SU-DHL-6 (cell line): ENCODE measurements around the gene PPIP5K2.

ENCODE experiments used
- H2AFZ ChIP-seq: fragments of 200-600 bp; sonication (generic); 2 replicates; pipeline ENCODE4 v1.6.1; 2014; ENCODE audit warnings: low read depth, mild to moderate bottlenecking, moderate library complexity, mixed read lengths, antibody characterized with exemption, low read length; ENCODE audit not compliant: severe bottlenecking
- H3F3A ChIP-seq: fragments of 200-600 bp; shearing (Covaris generic); 2 replicates; pipeline ENCODE4 v1.6.0; 2016; ENCODE audit warnings: antibody characterized with exemption, mild to moderate bottlenecking; ENCODE audit not compliant: insufficient read depth
- H3K27ac ChIP-seq: fragments of 200-600 bp; sonication (generic); 2 replicates; pipeline ENCODE4 v1.5.1; 2016; ENCODE audit warnings: low read depth, mild to moderate bottlenecking, low read length, moderate library complexity, mixed read lengths
- H3K27me3 ChIP-seq: fragments of 200-600 bp; sonication (generic), shearing (Covaris generic); 2 replicates; pipeline ENCODE4 v1.6.0; 2014; ENCODE audit warnings: mild to moderate bottlenecking, low read length
- H3K36me3 ChIP-seq: fragments of 200-600 bp; sonication (generic); 2 replicates; pipeline ENCODE4 v1.6.1; 2014; ENCODE audit warnings: mild to moderate bottlenecking, low read length, mixed read lengths
- H3K4me2 ChIP-seq: fragments of 300-600, 200-600 bp; shearing (Covaris generic), sonication (generic); 2 replicates; pipeline ENCODE4 v1.6.0; 2014; ENCODE audit warnings: low read length, low read depth, mild to moderate bottlenecking; ENCODE audit not compliant: poor library complexity, severe bottlenecking
- H3K4me3 ChIP-seq: fragments of 200-600 bp; sonication (generic); 2 replicates; pipeline ENCODE4 v1.5.1; 2014; ENCODE audit warnings: antibody characterized with exemption, low read length, mild to moderate bottlenecking, mixed read lengths; ENCODE audit not compliant: insufficient read depth, poor library complexity, severe bottlenecking
- H3K79me2 ChIP-seq: fragments of 200-600 bp; sonication (generic); 2 replicates; pipeline ENCODE4 v1.6.1; 2014; ENCODE audit warnings: mild to moderate bottlenecking, low read length, moderate library complexity; ENCODE audit not compliant: insufficient read depth
- H3K9ac ChIP-seq: fragments of 200-600 bp; sonication (generic); 2 replicates; pipeline ENCODE4 v1.7.0; 2014; ENCODE audit warnings: mild to moderate bottlenecking, low read length
- H3K9me2 ChIP-seq: fragments of 200-600 bp; sonication (generic); replicated peaks from 2 replicates; pipeline ENCODE4 v1.6.1; 2014; ENCODE audit warnings: low read length; ENCODE audit not compliant: insufficient read depth
- H3K9me3 ChIP-seq: fragments of 200-600 bp; sonication (generic); 2 replicates; pipeline ENCODE4 v1.6.1; 2014; ENCODE audit warnings: low read length, mixed read lengths; ENCODE audit not compliant: insufficient read depth
- H4K20me1 ChIP-seq: fragments of 200-600 bp; sonication (generic); 2 replicates; pipeline ENCODE4 v1.6.1; 2014; ENCODE audit warnings: low read depth, mild to moderate bottlenecking, antibody characterized with exemption, low read length, moderate library complexity, mixed read lengths
- CTCF ChIP-seq: fragments of 200-600 bp; sonication (generic); IDR thresholded peaks from one replicate; pipeline ENCODE4 v1.5.1; 2017; ENCODE audit warnings: antibody characterized with exemption, mild to moderate bottlenecking, low read length, moderate library complexity; ENCODE audit not compliant: insufficient read depth, poor library complexity, severe bottlenecking
- EZH2phosphoT487 ChIP-seq: fragments of 200-600 bp; sonication (generic), shearing (Covaris generic); conservative IDR thresholded peaks from 2 replicates; pipeline ENCODE4 v1.6.1; 2018; ENCODE audit warnings: mild to moderate bottlenecking, antibody characterized with exemption, low read length, moderate library complexity, mixed read lengths

PPIP5K2 gene

GRCh38 chr5:103128202-103128601 is 8.1 kb downstream of the PPIP5K2 start:
- Histone ChIP-seq H3K4me2 (no peak overlapping the region), H3K9me3 (no peaks in the 10 kb centered on the region), H3K4me3 (no peak overlapping the region), H3K27me3 (no peaks in the 10 kb centered on the region), H2AFZ (no peak overlapping the region), H3K9ac (no peak overlapping the region), H3K9me2 (no peaks in the 10 kb centered on the region), H3K36me3 (peaks cover 2% of the 10 kb centered on the region; the same call in 1 of the 2 replicates), H3F3A (peaks cover 3% of the 10 kb centered on the region; the same call in 1 of the 2 replicates), H4K20me1 (peaks cover 9% of the 10 kb centered on the region; the same call in 1 of the 2 replicates), H3K27ac (no peak overlapping the region), H3K79me2 (peaks cover 78% of the 10 kb centered on the region)
- no peak for TF ChIP-seq CTCF
- no peak for TF ChIP-seq EZH2phosphoT487

- Histone ChIP-seq H3K9ac (no peak overlapping the region), H3K36me3 (peaks cover 13% of the 10 kb centered on the region), H3K4me2 (no peak overlapping the region), H3K27ac (no peak overlapping the region), H3F3A (peaks cover 10% of the 10 kb centered on the region; the same call in 1 of the 2 replicates), H3K4me3 (no peak overlapping the region), H3K9me2 (no peaks in the 10 kb centered on the region), H3K9me3 (no peaks in the 10 kb centered on the region), H4K20me1 (peaks cover 9% of the 10 kb centered on the region; the same call in 1 of the 2 replicates), H3K79me2 (peaks cover 36% of the 10 kb centered on the region), H3K27me3 (no peaks in the 10 kb centered on the region), H2AFZ (no peak overlapping the region)
- no peak for TF ChIP-seq EZH2phosphoT487
- no peak for TF ChIP-seq CTCF
These were observed 12.6 kb downstream of the PPIP5K2 start for GRCh38 chr5:103132684-103133083.

GRCh38 chr5:103133231-103133630 is 13.1 kb downstream of the PPIP5K2 start:
- H2AFZ ChIP-seq: no peak overlapping the region
- H4K20me1 ChIP-seq: peaks cover 10% of the 10 kb centered on the region; the same call in 1 of the 2 replicates
- TF ChIP-seq CTCF (no peak), EZH2phosphoT487 (no peak)
- H3K79me2 ChIP-seq: peaks cover 31% of the 10 kb centered on the region
- H3K9ac ChIP-seq: no peak overlapping the region
- H3K9me3 ChIP-seq: no peaks in the 10 kb centered on the region
- no peaks in the 10 kb centered on the region for H3K27me3 ChIP-seq
- H3K9me2 ChIP-seq: no peaks in the 10 kb centered on the region
- H3K36me3 ChIP-seq: peaks cover 18% of the 10 kb centered on the region
- H3K4me2 ChIP-seq: no peak overlapping the region
- H3K4me3 ChIP-seq: no peak overlapping the region
- H3K27ac ChIP-seq: no peak overlapping the region
- peaks cover 15% of the 10 kb centered on the region; the same call in 1 of the 2 replicates for H3F3A ChIP-seq
